Endodermal cell (in vitro differentiated cells): ENCODE results near the gene PRR14L. TPM values are rescaled to one million over a fixed set of nuclear protein-coding genes. Genes with fewer than 3 reads are reported as not detected.
"Not testable (repeated sequence)": the region's sequence is repeated elsewhere in the genome, so short reads cannot be mapped to it uniquely, and the experiment has no call there.

Experiments
- DNase-seq: peaks from one replicate; pipeline ENCODE4 v3.0.0-alpha.2; 2017
- H3K27ac ChIP-seq: 2 replicates; pipeline ENCODE4 v1.5.1; 2013; ENCODE audit warnings: mild to moderate bottlenecking, low read depth, low read length, moderate library complexity
- H3K27me3 ChIP-seq: 2 replicates; pipeline ENCODE4 v1.6.1; 2013; ENCODE audit warnings: mild to moderate bottlenecking, low read length, moderate library complexity; ENCODE audit not compliant: insufficient read depth, control insufficient read depth, poor library complexity, severe bottlenecking
- H3K36me3 ChIP-seq: 2 replicates; pipeline ENCODE4 v1.7.0; 2013; ENCODE audit warnings: mild to moderate bottlenecking, low read length, moderate library complexity; ENCODE audit not compliant: control insufficient read depth, insufficient read depth
- H3K4me1 ChIP-seq: one replicate; pipeline ENCODE4 v1.7.0; 2013; ENCODE audit warnings: low read length; ENCODE audit not compliant: control insufficient read depth, insufficient read depth
- H3K4me3 ChIP-seq: 2 replicates; pipeline ENCODE4 v1.5.1; 2013; ENCODE audit warnings: mild to moderate bottlenecking, low read length, moderate library complexity
- H3K9ac ChIP-seq: 2 replicates; pipeline ENCODE4 v1.6.1; 2013; ENCODE audit warnings: mild to moderate bottlenecking, low read length, moderate library complexity; ENCODE audit not compliant: poor library complexity, severe bottlenecking; ENCODE audit errors: extremely low read depth
- H3K9me3 ChIP-seq: 2 replicates; pipeline ENCODE4 v1.6.1; 2013; ENCODE audit warnings: mild to moderate bottlenecking, low read length, moderate library complexity; ENCODE audit not compliant: control insufficient read depth
- H3K27ac Mint-ChIP-seq: 2 replicates; pipeline ENCODE4 v1.8.0; 2020; ENCODE audit warnings: mixed read lengths
- H3K27me3 Mint-ChIP-seq: 2 replicates; pipeline ENCODE4 v1.8.0; 2021; ENCODE audit warnings: mild to moderate bottlenecking, mixed read lengths; ENCODE audit not compliant: insufficient read depth
- H3K36me3 Mint-ChIP-seq: 2 replicates; pipeline ENCODE4 v1.8.0; 2020; ENCODE audit warnings: low read depth, mixed read lengths
- H3K4me1 Mint-ChIP-seq: 2 replicates; pipeline ENCODE4 v1.8.0; 2020; ENCODE audit warnings: mixed read lengths
- H3K4me3 Mint-ChIP-seq: 2 replicates; pipeline ENCODE4 v1.8.0; 2020; ENCODE audit warnings: mild to moderate bottlenecking, moderate library complexity, mixed read lengths
- H3K9me3 Mint-ChIP-seq: 2 replicates; pipeline ENCODE4 v1.8.0; 2020; ENCODE audit warnings: mild to moderate bottlenecking, mixed read lengths
- whole genome bisulfite sequencing, 2 experiments: methylation state at CpG; one replicate each; pipeline versions ENCODE4 v1.1.5 to v1.1.7; 2013; ENCODE audit warnings: missing lambda C conversion rate in 2 of 2, mixed read lengths in 1 of 2; ENCODE audit not compliant: insufficient coverage in 1 of 2, insufficient read length in 1 of 2; 5-methylcytosine and 5-hydroxymethylcytosine counted together
- long read RNA-seq, 4 experiments: library from polyadenylated mRNA in 2 of 4; library from RNA in 1 of 4; library from capped mRNA in 1 of 4; stranded (forward) in 3 of 4; unstranded in 1 of 4; transcript quantifications; one replicate each; pipeline ENCODE4 v2.0.0, GENCODE V29; 2020 to 2021; ENCODE audit warnings: inconsistent platforms in 1 of 4
- polyA plus RNA-seq, 2 experiments: library from polyadenylated mRNA; stranded (reverse); fragments of 50-300 nt; gene quantifications; one replicate each; pipeline ENCODE4 v1.2.3, GENCODE V29; 2013
- total RNA-seq, 2 donors: library from RNA; stranded (reverse); fragmentation: NEBNext Ultra II Directional in 1 of 2; extraction: Animal tissue kit (Norgen Biotek cat#: 25700) in 1 of 2; gene quantifications; 2 replicates in 1 of 2; 3 replicates in 1 of 2; pipeline ENCODE4 v1.2.1, GENCODE V29; 2021
- TF ChIP-seq, protein P1 (sequence below): fragments of 200-600 bp; sonication (generic); conservative IDR thresholded peaks from 2 replicates; pipeline ENCODE4 v1.5.0; 2021; ENCODE audit warnings: antibody characterized with exemption, mild to moderate bottlenecking

Gene PRR14L
- 100 to 1,000 TPM; 105 to 131 TPM for total RNA-seq
- polyA plus RNA-seq (2013, experiment 1 of 2), result 15.2 TPM
- polyA plus RNA-seq (2013, experiment 2 of 2), result 15.0 TPM
- long read RNA-seq, experiment 1, partial matches to known transcripts, result 0 of 15 reads
- long read RNA-seq, experiment 1, other reads (novel, unspliced or antisense), result 15 of 15 reads
- long read RNA-seq, experiment 2, full-length matches to known transcripts, result 8 of 54 reads
- long read RNA-seq, experiment 2, partial matches to known transcripts, result 37 of 54 reads
- long read RNA-seq, experiment 2, other reads (novel, unspliced or antisense), result 9 of 54 reads
- long read RNA-seq, experiment 3, transcript PRR14L-206 (3 exons, 718 nt), result major isoform, 12 of 158 reads
- long read RNA-seq, experiment 3, partial matches to known transcripts, result 84 of 158 reads
- long read RNA-seq, experiment 3, other reads (novel, unspliced or antisense), result 62 of 158 reads
- long read RNA-seq, experiment 4, partial matches to known transcripts, result 4 of 8 reads
- long read RNA-seq, experiment 4, other reads (novel, unspliced or antisense), result 2 of 8 reads

DNA sequence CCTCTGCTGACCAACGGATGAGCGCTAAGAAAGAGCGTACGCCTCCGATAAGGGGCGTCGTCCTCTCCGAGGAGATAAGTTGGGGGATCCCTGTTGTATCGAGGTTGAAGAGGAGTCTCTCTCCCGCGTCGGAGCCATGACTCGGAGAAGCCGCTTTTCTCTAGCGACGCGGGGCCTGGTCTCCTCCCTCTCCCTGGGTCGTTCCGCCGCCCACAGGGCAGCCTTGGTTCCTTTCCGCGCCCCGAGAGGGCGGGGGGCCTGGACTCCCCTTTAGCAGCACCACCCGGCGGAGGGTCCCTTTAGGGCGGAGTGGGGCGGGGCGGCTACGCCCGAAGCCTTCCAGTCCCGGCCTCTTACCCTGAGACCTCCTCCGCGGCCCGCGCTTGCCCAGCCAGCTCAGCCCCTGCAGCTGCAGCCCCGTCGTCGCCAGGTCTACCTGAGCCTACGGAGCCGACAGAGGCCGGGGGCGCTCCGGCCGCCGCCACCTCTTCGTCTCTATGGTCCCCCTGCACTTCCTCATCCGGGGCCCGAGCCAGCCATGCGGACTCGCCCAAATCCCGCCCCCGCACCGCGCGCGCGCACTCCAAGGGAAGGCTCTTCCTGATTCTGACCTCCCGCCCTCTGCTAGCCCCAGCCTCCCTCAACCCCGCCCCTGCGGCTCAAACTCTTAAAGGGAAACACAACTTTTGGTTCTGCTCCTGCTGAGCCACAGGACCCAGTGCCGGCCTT is at the start of gene PRR14L:
Gene PRR14L (minus strand): TSS at position 497 of the 729 bp plus-strand sequence. CDS start 11,272 bp downstream, outside the sequence.
- H3K9ac ChIP-seq, result peak within 1 kb of the TSS; percentile 85
- DNase-seq, result peak; percentile 99
- WGBS, 2 experiments, result 0 to 1% methylated on average over 37 to 62 of the region's 62 CpGs
- Mint-ChIP-seq H3K4me3 (peak within 1 kb of the TSS; percentile 92), H3K27ac (peak within 1 kb of the TSS; percentile 96), H3K36me3 (peaks cover 13% of the 10 kb centered on the region), H3K9me3 (no peaks in the 10 kb centered on the region), H3K27me3 (no peaks in the 10 kb centered on the region), H3K4me1 (peaks cover 42% of the 10 kb centered on the region)
- H3K9me3 ChIP-seq, result no peaks in the 10 kb centered on the region
- H3K4me3 ChIP-seq, result peak within 1 kb of the TSS; percentile 96
- no peaks in the 10 kb centered on the region for H3K27me3 ChIP-seq
- TF ChIP-seq, protein P1, sequence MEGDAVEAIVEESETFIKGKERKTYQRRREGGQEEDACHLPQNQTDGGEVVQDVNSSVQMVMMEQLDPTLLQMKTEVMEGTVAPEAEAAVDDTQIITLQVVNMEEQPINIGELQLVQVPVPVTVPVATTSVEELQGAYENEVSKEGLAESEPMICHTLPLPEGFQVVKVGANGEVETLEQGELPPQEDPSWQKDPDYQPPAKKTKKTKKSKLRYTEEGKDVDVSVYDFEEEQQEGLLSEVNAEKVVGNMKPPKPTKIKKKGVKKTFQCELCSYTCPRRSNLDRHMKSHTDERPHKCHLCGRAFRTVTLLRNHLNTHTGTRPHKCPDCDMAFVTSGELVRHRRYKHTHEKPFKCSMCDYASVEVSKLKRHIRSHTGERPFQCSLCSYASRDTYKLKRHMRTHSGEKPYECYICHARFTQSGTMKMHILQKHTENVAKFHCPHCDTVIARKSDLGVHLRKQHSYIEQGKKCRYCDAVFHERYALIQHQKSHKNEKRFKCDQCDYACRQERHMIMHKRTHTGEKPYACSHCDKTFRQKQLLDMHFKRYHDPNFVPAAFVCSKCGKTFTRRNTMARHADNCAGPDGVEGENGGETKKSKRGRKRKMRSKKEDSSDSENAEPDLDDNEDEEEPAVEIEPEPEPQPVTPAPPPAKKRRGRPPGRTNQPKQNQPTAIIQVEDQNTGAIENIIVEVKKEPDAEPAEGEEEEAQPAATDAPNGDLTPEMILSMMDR, result no peak
- peaks cover 6% of the 10 kb centered on the region for H3K4me1 ChIP-seq
- peaks cover 8% of the 10 kb centered on the region for H3K36me3 ChIP-seq
- peak within 1 kb of the TSS; percentile 64 for H3K27ac ChIP-seq

DNA sequence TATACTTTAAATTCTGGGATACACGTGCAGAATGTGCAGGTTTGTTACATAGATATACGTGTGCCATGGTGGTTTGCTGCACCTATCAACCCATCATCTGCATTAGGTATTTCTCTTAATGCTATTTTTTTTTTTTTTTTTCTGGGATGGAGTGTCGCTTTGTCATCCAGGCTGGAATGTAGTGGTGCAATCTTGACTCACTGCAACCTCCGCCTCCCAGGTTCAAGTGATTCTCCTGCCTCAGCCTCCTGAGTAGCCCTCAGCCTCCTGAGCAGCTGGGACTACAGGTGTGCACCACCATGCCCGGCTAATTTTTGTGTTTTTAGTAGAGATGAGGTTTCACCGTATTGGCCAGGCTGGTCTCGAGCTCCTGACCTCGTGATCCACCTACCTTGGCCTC is 49.4 kb upstream of the PRR14L start:
- H3K4me3 Mint-ChIP-seq, H3K4me3 ChIP-seq, DNase-seq, H3K27me3 Mint-ChIP-seq, H3K27me3 ChIP-seq, H3K27ac ChIP-seq, H3K9me3 Mint-ChIP-seq, H3K9me3 ChIP-seq, H3K27ac Mint-ChIP-seq, H3K4me1 ChIP-seq, H3K9ac ChIP-seq, H3K4me1 Mint-ChIP-seq: not testable (repeated sequence)
- peaks cover 55% of the 10 kb centered on the region for H3K36me3 Mint-ChIP-seq
- H3K36me3 ChIP-seq, result peaks cover 36% of the 10 kb centered on the region
- 95% methylated on average over 6 of the region's 8 CpGs; no CpG with 5 or more reads in 1 of the 2 experiments for WGBS, 2 experiments

DNA sequence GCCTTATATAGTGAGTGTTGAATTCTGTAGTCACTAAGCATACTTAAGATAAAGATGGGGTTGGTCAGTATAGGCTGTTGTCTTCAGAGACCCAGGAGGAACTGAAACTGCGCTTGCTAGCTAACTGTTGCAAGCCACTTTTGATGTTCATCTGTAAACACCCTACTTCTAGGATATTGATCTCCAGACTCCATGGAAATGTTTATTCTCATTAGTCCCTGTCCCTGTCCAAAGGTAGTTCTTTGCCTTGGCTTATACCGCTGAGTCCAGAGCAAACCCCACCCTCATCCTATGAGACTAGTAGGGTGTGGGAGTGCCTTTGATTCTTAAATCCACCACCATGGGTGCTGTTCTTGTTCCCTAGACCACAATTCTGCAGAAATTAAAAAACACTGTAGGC is 40.3 kb upstream of the PRR14L start:
- Mint-ChIP-seq H3K27ac (no peak overlapping the region), H3K27me3 (no peaks in the 10 kb centered on the region), H3K4me3 (no peak overlapping the region), H3K36me3 (peaks cover 26% of the 10 kb centered on the region), H3K4me1 (no peaks in the 10 kb centered on the region), H3K9me3 (no peaks in the 10 kb centered on the region)
- DNase-seq, result no peak
- Histone ChIP-seq H3K4me3 (no peak overlapping the region), H3K27ac (no peak overlapping the region), H3K9me3 (no peaks in the 10 kb centered on the region), H3K9ac (no peak overlapping the region), H3K4me1 (no peaks in the 10 kb centered on the region), H3K36me3 (peaks cover 27% of the 10 kb centered on the region), H3K27me3 (no peaks in the 10 kb centered on the region)
- WGBS, 2 experiments, result 96 to 100% methylated on average over 2 of the region's 2 CpGs
- TF ChIP-seq, protein P1, result no peak
